Measurements from ENCODE around the gene FRA10AC1.
"Not testable (repeated sequence)": the region's sequence is repeated elsewhere in the genome, so short reads cannot be mapped to it uniquely, and the experiment has no call there.

Gene FRA10AC1

GRCh38 chr10:93703066-93703465 lies 674 bp upstream of the FRA10AC1 start:
- no peak for DNase-seq (ENCODE audit: low read depth in 2 of 2)

GRCh38 chr10:93701866-93702209 lies 554 bp downstream of the FRA10AC1 start:
- DNase-seq (ENCODE audit: low read depth in 2 of 2): peak; percentile 16 to 20

- no peak for DNase-seq (ENCODE audit: low read depth in 2 of 2)
Observed at GRCh38 chr10:93697207-93697606, 5.2 kb downstream of the FRA10AC1 start.

GRCh38 chr10:93696582-93696981 lies 5.8 kb downstream of the FRA10AC1 start:
- DNase-seq (ENCODE audit: low read depth in 2 of 2): not testable (repeated sequence)

- no peak for DNase-seq (ENCODE audit: low read depth in 2 of 2)
Observed at GRCh38 chr10:93695740-93696139, 6.7 kb downstream of the FRA10AC1 start.

- no peak for DNase-seq (ENCODE audit: low read depth in 2 of 2)
Observed at GRCh38 chr10:93687737-93688136, 14.7 kb downstream of the FRA10AC1 start.

GRCh38 chr10:93680412-93681047 lies 21.9 kb downstream of the FRA10AC1 start:
- peak in 1 of 2 experiments; percentile 8 for DNase-seq (ENCODE audit: low read depth in 2 of 2)

- DNase-seq (ENCODE audit: low read depth in 2 of 2): no peak
Observed at GRCh38 chr10:93678805-93679587, 23.4 kb downstream of the FRA10AC1 start.

GRCh38 chr10:93678386-93678785 lies 24.0 kb downstream of the FRA10AC1 start:
- DNase-seq (ENCODE audit: low read depth in 2 of 2): no peak

- no peak for DNase-seq (ENCODE audit: low read depth in 2 of 2)
Observed at GRCh38 chr10:93673791-93674190, 28.6 kb downstream of the FRA10AC1 start.

GRCh38 chr10:93672890-93673289 lies 29.5 kb downstream of the FRA10AC1 start:
- DNase-seq (ENCODE audit: low read depth in 2 of 2): no peak

GRCh38 chr10:93672022-93672678 lies 30.2 kb downstream of the FRA10AC1 start:
- no peak for DNase-seq (ENCODE audit: low read depth in 2 of 2)

- no peak for DNase-seq (ENCODE audit: low read depth in 2 of 2)
Observed at GRCh38 chr10:93671042-93671441, 31.4 kb downstream of the FRA10AC1 start.

- DNase-seq (ENCODE audit: low read depth in 2 of 2): no peak
Observed at GRCh38 chr10:93670372-93670771, 32.0 kb downstream of the FRA10AC1 start.

GRCh38 chr10:93667795-93668194 lies 34.6 kb downstream of the FRA10AC1 start:
- DNase-seq (ENCODE audit: low read depth in 2 of 2): no peak

- DNase-seq (ENCODE audit: low read depth in 2 of 2): no peak
Observed at GRCh38 chr10:93666030-93666429, 36.4 kb downstream of the FRA10AC1 start.

- DNase-seq (ENCODE audit: low read depth in 2 of 2): no peak
Observed at GRCh38 chr10:93657757-93658156, 44.6 kb downstream of the FRA10AC1 start.

GRCh38 chr10:93656155-93656554 lies 46.2 kb downstream of the FRA10AC1 start:
- DNase-seq (ENCODE audit: low read depth in 2 of 2): no peak

- no peak for DNase-seq (ENCODE audit: low read depth in 2 of 2)
Observed at GRCh38 chr10:93654201-93654600, 48.2 kb downstream of the FRA10AC1 start.

GRCh38 chr10:93652857-93653256 lies 49.5 kb downstream of the FRA10AC1 start:
- no peak for DNase-seq (ENCODE audit: low read depth in 2 of 2)

- no peak for DNase-seq (ENCODE audit: low read depth in 2 of 2)
Observed at GRCh38 chr10:93639791-93640190, 62.6 kb downstream of the FRA10AC1 start.

- DNase-seq (ENCODE audit: low read depth in 2 of 2): no peak
Observed at GRCh38 chr10:93630625-93631557, 71.5 kb downstream of the FRA10AC1 start.

All from fibroblast of skin of left quadriceps (primary cell).